ENCODE measurements around the gene QRSL1. TPM values are rescaled to one million over a fixed set of nuclear protein-coding genes. Genes with fewer than 3 reads are reported as not detected.

QRSL1 gene
- total RNA-seq, 1 donor from 2014 or later: 17.2 TPM

GRCh38 chr6:106666282-106667021 lies 37.1 kb downstream of the QRSL1 start:
- DNase-seq (ENCODE audit: low spot score in 2 of 2, unreplicated experiment in 2 of 2): no peak
- peaks cover 6% of the 10 kb centered on the region for H3K9me3 Mint-ChIP-seq

DNA sequence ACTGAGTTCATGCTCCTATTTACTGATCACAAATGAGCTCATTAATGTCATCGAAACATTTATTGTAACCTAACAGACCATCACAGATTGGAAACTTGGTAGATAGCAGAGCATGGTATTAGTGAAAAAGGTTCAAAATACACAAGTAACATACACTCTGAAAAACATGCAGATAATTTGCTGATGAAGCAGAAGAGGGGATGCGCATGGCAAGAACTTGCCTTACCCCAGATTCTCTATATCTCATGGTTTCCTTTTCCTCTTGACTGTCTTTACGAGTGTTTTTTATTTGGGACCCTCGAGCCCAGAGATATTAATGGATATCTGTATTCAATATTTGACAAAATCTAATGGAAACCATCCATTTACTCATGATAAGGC lies 37.6 kb downstream of the QRSL1 start:
- Mint-ChIP-seq H3K4me3 (no peak overlapping the region), H3K27ac (peak overlapping the region; percentile 32), H3K4me1 (peaks cover 32% of the 10 kb centered on the region), H3K9me3 (peaks cover 6% of the 10 kb centered on the region), H3K27me3 (ENCODE audit: low read depth) (no peaks in the 10 kb centered on the region), H3K36me3 (peaks cover 36% of the 10 kb centered on the region)
- TF ChIP-seq, protein P1, sequence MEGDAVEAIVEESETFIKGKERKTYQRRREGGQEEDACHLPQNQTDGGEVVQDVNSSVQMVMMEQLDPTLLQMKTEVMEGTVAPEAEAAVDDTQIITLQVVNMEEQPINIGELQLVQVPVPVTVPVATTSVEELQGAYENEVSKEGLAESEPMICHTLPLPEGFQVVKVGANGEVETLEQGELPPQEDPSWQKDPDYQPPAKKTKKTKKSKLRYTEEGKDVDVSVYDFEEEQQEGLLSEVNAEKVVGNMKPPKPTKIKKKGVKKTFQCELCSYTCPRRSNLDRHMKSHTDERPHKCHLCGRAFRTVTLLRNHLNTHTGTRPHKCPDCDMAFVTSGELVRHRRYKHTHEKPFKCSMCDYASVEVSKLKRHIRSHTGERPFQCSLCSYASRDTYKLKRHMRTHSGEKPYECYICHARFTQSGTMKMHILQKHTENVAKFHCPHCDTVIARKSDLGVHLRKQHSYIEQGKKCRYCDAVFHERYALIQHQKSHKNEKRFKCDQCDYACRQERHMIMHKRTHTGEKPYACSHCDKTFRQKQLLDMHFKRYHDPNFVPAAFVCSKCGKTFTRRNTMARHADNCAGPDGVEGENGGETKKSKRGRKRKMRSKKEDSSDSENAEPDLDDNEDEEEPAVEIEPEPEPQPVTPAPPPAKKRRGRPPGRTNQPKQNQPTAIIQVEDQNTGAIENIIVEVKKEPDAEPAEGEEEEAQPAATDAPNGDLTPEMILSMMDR (IDR thresholded peaks at IDR 0.05; ENCODE audit: unreplicated experiment): no peak
- no peak for DNase-seq (ENCODE audit: low spot score in 2 of 2, unreplicated experiment in 2 of 2)

More at GRCh38 chr6:106666282-106667021, 37.1 kb downstream of the QRSL1 start:
- Mint-ChIP-seq H3K27ac (peak overlapping the region; percentile 32), H3K4me3 (no peak overlapping the region), H3K4me1 (peaks cover 34% of the 10 kb centered on the region), H3K27me3 (ENCODE audit: low read depth) (no peaks in the 10 kb centered on the region), H3K36me3 (peaks cover 37% of the 10 kb centered on the region)
- TF ChIP-seq, protein P1 (IDR thresholded peaks at IDR 0.05; ENCODE audit: unreplicated experiment): no peak

GRCh38 chr6:106670236-106670635 lies 40.9 kb downstream of the QRSL1 start:
- H3K9me3 Mint-ChIP-seq: peaks cover 3% of the 10 kb centered on the region
- H3K4me3 Mint-ChIP-seq: no peak overlapping the region
- TF ChIP-seq, protein P1 (IDR thresholded peaks at IDR 0.05; ENCODE audit: unreplicated experiment): no peak
- peaks cover 11% of the 10 kb centered on the region for H3K36me3 Mint-ChIP-seq
- H3K4me1 Mint-ChIP-seq: peaks cover 19% of the 10 kb centered on the region
- no peaks in the 10 kb centered on the region for H3K27me3 Mint-ChIP-seq (ENCODE audit: low read depth)
- H3K27ac Mint-ChIP-seq: no peak overlapping the region
- DNase-seq (ENCODE audit: low spot score in 2 of 2, unreplicated experiment in 2 of 2): no peak

DNA sequence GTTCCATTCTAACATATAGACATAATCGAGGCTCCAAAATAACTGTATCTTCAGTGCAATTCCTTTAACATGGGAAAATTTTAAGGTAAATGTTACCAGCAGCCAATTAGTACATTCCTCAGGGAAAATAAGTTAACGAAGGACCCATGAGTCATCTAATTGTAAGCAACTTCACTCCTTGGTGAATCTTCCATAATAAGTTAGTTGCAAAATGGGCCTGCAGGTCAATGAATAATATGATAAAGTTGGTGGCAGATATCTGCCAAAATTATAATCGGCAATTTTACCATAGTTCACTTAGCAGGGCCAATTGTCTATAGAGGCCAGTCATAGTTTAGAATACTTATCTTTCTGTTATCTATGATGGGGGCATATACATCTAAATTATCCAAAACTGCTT lies 42.3 kb downstream of the QRSL1 start:
- TF ChIP-seq, protein P1 (IDR thresholded peaks at IDR 0.05; ENCODE audit: unreplicated experiment): no peak
- H3K4me3 Mint-ChIP-seq: no peak overlapping the region
- peaks cover 6% of the 10 kb centered on the region for H3K36me3 Mint-ChIP-seq
- H3K27ac Mint-ChIP-seq: no peak overlapping the region
- DNase-seq (ENCODE audit: low spot score in 2 of 2, unreplicated experiment in 2 of 2): no peak
- H3K9me3 Mint-ChIP-seq: no peaks in the 10 kb centered on the region
- no peaks in the 10 kb centered on the region for H3K27me3 Mint-ChIP-seq (ENCODE audit: low read depth)
- peaks cover 20% of the 10 kb centered on the region for H3K4me1 Mint-ChIP-seq

GRCh38 chr6:106674541-106675229 lies 45.3 kb downstream of the QRSL1 start:
- no peaks in the 10 kb centered on the region for H3K27me3 Mint-ChIP-seq (ENCODE audit: low read depth)
- H3K9me3 Mint-ChIP-seq: peaks cover 3% of the 10 kb centered on the region
- H3K4me3 Mint-ChIP-seq: no peak overlapping the region
- DNase-seq (ENCODE audit: low spot score in 2 of 2, unreplicated experiment in 2 of 2): no peak
- no peaks in the 10 kb centered on the region for H3K36me3 Mint-ChIP-seq
- TF ChIP-seq, protein P1 (IDR thresholded peaks at IDR 0.05; ENCODE audit: unreplicated experiment): no peak
- H3K4me1 Mint-ChIP-seq: peaks cover 17% of the 10 kb centered on the region
- H3K27ac Mint-ChIP-seq: no peak overlapping the region

All from mesothelial cell of epicardium (in vitro differentiated cells).